ENCODE measurements around the gene WDR86. TPM values are rescaled to one million over a fixed set of nuclear protein-coding genes. Genes with fewer than 3 reads are reported as not detected.

Gene WDR86
- total RNA-seq, 1 experiment from 2014 or later = not detected

- H3K27me3 Mint-ChIP-seq (ENCODE audit: unreplicated experiment) = no peaks in the 10 kb centered on the region
- no peaks in the 10 kb centered on the region for H3K4me1 Mint-ChIP-seq (ENCODE audit: low read depth, unreplicated experiment)
- H3K36me3 Mint-ChIP-seq (ENCODE audit: insufficient read depth, unreplicated experiment) = peaks cover 3% of the 10 kb centered on the region
- H3K9me3 Mint-ChIP-seq (ENCODE audit: low read depth, unreplicated experiment) = no peaks in the 10 kb centered on the region
- intact Hi-C loops (cut with micrococcal nuclease; ENCODE audit: unreplicated experiment) = no loop called here
- no peak overlapping the region for H3K27ac Mint-ChIP-seq (ENCODE audit: unreplicated experiment)
- CTCF ChIA-PET = no interaction called here
- no peak for TF ChIP-seq CTCF (IDR thresholded peaks at IDR 0.05; ENCODE audit: unreplicated experiment)
- no peak for DNase-seq
- H3K4me3 Mint-ChIP-seq (ENCODE audit: low read depth, unreplicated experiment) = no peak overlapping the region
- no TSS peak for BruUV-seq (replicated peaks)
Measured at GRCh38 chr7:151373599-151373998, 36.2 kb downstream of the WDR86 start.

DNA sequence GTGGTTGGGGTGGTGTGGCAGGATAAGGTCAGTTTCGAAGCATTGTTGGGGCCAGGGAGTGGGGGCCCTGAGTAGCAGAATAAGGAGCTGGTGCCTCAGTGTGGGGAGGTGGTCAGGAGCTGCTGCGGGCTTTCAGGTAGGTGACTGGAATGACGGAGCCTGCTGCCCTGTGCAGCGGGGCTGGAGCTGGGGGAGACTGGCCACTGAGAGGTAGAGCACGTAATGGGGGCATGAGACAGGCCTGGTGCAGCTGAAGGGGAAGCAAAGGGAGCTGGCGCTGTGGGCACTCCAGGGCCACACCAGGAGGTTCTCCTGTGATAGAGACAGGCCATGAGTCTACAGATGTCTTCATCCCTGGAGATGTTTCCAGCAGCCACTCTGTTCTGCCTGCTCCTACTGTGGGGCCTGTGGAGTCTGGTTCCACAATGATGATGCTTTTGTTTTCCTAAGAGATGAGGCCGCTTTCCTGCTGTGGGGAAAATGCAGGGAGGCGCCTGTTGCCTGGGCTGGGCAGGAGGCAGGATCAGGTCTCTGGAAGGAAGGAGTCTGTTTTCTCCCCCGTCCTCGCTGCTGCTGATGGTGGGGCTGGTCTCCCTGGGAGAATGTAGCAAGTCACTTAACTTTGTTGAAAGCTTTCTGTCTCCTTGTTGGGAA lies 37.1 kb downstream of the WDR86 start:
- Mint-ChIP-seq H3K4me1 (ENCODE audit: low read depth, unreplicated experiment) (no peaks in the 10 kb centered on the region), H3K9me3 (ENCODE audit: low read depth, unreplicated experiment) (no peaks in the 10 kb centered on the region), H3K4me3 (ENCODE audit: low read depth, unreplicated experiment) (no peak overlapping the region), H3K27ac (ENCODE audit: unreplicated experiment) (no peak overlapping the region), H3K27me3 (ENCODE audit: unreplicated experiment) (no peaks in the 10 kb centered on the region), H3K36me3 (ENCODE audit: insufficient read depth, unreplicated experiment) (peaks cover 9% of the 10 kb centered on the region)
- CTCF ChIA-PET = no interaction called here
- DNase-seq = no peak
- intact Hi-C loops (cut with micrococcal nuclease; ENCODE audit: unreplicated experiment) = no loop called here
- BruUV-seq (replicated peaks) = no TSS peak
- no peak for TF ChIP-seq CTCF (IDR thresholded peaks at IDR 0.05; ENCODE audit: unreplicated experiment)

DNA sequence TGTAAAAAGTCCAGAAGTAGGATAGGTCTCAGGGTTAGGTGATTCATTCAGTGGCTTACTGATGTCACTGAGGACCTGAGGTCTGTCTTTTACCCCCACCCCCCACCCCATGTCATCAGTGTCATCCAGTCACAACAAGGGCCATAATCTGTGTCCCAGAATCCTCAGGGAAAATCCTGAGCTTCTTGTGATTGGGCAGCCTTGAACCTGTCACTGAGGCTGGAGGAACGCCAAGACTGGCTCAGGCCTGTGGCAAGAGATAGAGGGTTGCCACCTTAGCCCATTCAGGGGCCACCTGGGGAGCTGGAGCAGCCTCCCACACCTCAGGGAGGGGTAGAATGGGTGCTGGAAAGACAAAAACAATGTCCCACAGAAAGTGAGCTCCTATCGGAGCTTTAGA lies 38.6 kb downstream of the WDR86 start:
- H3K27me3 Mint-ChIP-seq (ENCODE audit: unreplicated experiment) = no peaks in the 10 kb centered on the region
- no peaks in the 10 kb centered on the region for H3K9me3 Mint-ChIP-seq (ENCODE audit: low read depth, unreplicated experiment)
- H3K4me1 Mint-ChIP-seq (ENCODE audit: low read depth, unreplicated experiment) = no peaks in the 10 kb centered on the region
- H3K36me3 Mint-ChIP-seq (ENCODE audit: insufficient read depth, unreplicated experiment) = peaks cover 5% of the 10 kb centered on the region
- no peak overlapping the region for H3K4me3 Mint-ChIP-seq (ENCODE audit: low read depth, unreplicated experiment)
- CTCF ChIA-PET = no interaction called here
- intact Hi-C loops (cut with micrococcal nuclease; ENCODE audit: unreplicated experiment) = no loop called here
- no TSS peak for BruUV-seq (replicated peaks)
- no peak for DNase-seq
- no peak overlapping the region for H3K27ac Mint-ChIP-seq (ENCODE audit: unreplicated experiment)
- no peak for TF ChIP-seq CTCF (IDR thresholded peaks at IDR 0.05; ENCODE audit: unreplicated experiment)

GRCh38 chr7:151368136-151368571 lies 41.7 kb downstream of the WDR86 start:
- Mint-ChIP-seq H3K36me3 (ENCODE audit: insufficient read depth, unreplicated experiment) (peaks cover 9% of the 10 kb centered on the region), H3K4me1 (ENCODE audit: low read depth, unreplicated experiment) (no peaks in the 10 kb centered on the region), H3K27ac (ENCODE audit: unreplicated experiment) (no peak overlapping the region), H3K27me3 (ENCODE audit: unreplicated experiment) (no peaks in the 10 kb centered on the region), H3K4me3 (ENCODE audit: low read depth, unreplicated experiment) (no peak overlapping the region), H3K9me3 (ENCODE audit: low read depth, unreplicated experiment) (no peaks in the 10 kb centered on the region)
- no TSS peak for BruUV-seq (replicated peaks)
- peak; percentile 88 for DNase-seq
- intact Hi-C loops (cut with micrococcal nuclease; ENCODE audit: unreplicated experiment) = loop anchor here (1.0 kb wide), 1 partner anchor 80 kb away; no protein-coding TSS in a partner anchor
- TF ChIP-seq CTCF (IDR thresholded peaks at IDR 0.05; ENCODE audit: unreplicated experiment) = peak; percentile 86
- CTCF ChIA-PET = interaction anchor here (0.7 to 1.4 kb wide), 3 partner anchors 75 to 149 kb away, joined by 3 to 14 read pairs (median 4); no protein-coding TSS in a partner anchor
